Fibroblast of mammary gland (primary cell): ENCODE results near the gene GGACT.

Source experiments
- DNase-seq: peaks from one replicate; pipeline ENCODE4 v3.0.0-alpha.2; 2010; ENCODE audit warnings: low read depth
- H3K4me3 ChIP-seq: 2 replicates; pipeline ENCODE4 v1.5.1; 2011; ENCODE audit warnings: low read depth, mild to moderate bottlenecking, low read length, moderate library complexity; ENCODE audit not compliant: control insufficient read depth
- CTCF ChIP-seq: conservative IDR thresholded peaks from 2 replicates; pipeline ENCODE4 v1.5.1; 2011; ENCODE audit warnings: low read depth, low read length, inconsistent platforms; ENCODE audit not compliant: control insufficient read depth, insufficient read depth

Gene GGACT

GRCh38 chr13:100485265-100485664 is 103.3 kb downstream of the GGACT start:
- no peak overlapping the region for H3K4me3 ChIP-seq
- no peak for DNase-seq
- TF ChIP-seq CTCF, result no peak

GRCh38 chr13:100484702-100485101 is 103.9 kb downstream of the GGACT start:
- H3K4me3 ChIP-seq, result no peak overlapping the region
- DNase-seq, result no peak
- no peak for TF ChIP-seq CTCF

GRCh38 chr13:100483841-100484381 is 104.7 kb downstream of the GGACT start:
- H3K4me3 ChIP-seq, result no peak overlapping the region
- TF ChIP-seq CTCF, result no peak
- no peak for DNase-seq

GRCh38 chr13:100483139-100483538 is 105.5 kb downstream of the GGACT start:
- no peak for DNase-seq
- no peak for TF ChIP-seq CTCF

GRCh38 chr13:100480676-100481075 is 107.9 kb downstream of the GGACT start:
- TF ChIP-seq CTCF, result no peak
- DNase-seq, result no peak
- H3K4me3 ChIP-seq, result no peak overlapping the region

More at GRCh38 chr13:100483139-100483538, 105.5 kb downstream of the GGACT start:
- no peak overlapping the region for H3K4me3 ChIP-seq
